Measurements from ENCODE around the gene RTN4RL2.

DNA sequence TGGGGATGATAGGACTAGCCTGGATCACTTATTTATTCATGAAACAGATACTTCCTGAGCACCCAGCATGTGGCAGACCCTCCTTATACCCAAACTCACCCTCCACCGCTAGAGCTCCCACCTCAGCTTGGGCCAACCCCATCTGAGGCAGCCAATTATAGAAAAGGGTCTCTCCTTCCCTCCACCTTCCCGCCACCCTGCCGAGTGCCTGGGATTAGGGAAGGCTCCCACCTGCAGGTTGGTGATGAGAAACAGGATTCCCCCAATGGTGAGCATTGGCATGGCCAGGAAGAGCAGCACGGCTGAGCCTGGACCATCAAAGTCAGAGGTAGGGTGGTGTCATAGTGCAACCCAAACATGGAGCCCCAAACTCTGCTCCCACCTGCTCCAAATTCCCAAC is 39.3 kb upstream of the RTN4RL2 start:
- TF ChIP-seq, protein P1, sequence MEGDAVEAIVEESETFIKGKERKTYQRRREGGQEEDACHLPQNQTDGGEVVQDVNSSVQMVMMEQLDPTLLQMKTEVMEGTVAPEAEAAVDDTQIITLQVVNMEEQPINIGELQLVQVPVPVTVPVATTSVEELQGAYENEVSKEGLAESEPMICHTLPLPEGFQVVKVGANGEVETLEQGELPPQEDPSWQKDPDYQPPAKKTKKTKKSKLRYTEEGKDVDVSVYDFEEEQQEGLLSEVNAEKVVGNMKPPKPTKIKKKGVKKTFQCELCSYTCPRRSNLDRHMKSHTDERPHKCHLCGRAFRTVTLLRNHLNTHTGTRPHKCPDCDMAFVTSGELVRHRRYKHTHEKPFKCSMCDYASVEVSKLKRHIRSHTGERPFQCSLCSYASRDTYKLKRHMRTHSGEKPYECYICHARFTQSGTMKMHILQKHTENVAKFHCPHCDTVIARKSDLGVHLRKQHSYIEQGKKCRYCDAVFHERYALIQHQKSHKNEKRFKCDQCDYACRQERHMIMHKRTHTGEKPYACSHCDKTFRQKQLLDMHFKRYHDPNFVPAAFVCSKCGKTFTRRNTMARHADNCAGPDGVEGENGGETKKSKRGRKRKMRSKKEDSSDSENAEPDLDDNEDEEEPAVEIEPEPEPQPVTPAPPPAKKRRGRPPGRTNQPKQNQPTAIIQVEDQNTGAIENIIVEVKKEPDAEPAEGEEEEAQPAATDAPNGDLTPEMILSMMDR (conservative IDR thresholded peaks at IDR 0.05): no peak
- TF ChIP-seq EZH2 (IDR thresholded peaks at IDR 0.05; ENCODE audit: low read depth): no peak

All from PC-9 (cell line).